NCI-H2081 (cell line): ENCODE measurements around the gene BMPR1B.

Experiments
- DNase-seq, 2 experiments: peaks; one replicate each; lab custom pipeline; 2025; lab: John Stamatoyannopoulos, UW

The BMPR1B gene

DNA sequence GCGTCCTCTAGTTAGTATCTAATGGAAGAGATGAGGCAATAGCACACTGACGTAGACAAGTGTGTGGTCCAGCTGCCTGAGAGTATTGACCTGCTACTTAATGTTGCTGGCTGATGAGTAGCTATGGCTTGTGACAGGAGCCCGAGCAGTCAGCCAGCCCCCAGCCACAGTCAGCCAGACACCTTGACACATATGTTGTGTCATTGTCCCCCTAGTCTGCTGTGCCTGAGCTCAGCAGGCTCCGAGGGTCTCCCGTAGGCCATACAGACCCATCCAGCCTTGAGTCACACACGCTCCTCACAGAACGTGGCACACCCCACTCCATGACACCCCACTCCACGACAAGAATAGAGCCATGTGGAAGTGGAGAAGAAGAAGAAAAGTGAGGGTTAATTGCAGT, 428.9 kb downstream of the BMPR1B start:
- DNase-seq = no peak

DNA sequence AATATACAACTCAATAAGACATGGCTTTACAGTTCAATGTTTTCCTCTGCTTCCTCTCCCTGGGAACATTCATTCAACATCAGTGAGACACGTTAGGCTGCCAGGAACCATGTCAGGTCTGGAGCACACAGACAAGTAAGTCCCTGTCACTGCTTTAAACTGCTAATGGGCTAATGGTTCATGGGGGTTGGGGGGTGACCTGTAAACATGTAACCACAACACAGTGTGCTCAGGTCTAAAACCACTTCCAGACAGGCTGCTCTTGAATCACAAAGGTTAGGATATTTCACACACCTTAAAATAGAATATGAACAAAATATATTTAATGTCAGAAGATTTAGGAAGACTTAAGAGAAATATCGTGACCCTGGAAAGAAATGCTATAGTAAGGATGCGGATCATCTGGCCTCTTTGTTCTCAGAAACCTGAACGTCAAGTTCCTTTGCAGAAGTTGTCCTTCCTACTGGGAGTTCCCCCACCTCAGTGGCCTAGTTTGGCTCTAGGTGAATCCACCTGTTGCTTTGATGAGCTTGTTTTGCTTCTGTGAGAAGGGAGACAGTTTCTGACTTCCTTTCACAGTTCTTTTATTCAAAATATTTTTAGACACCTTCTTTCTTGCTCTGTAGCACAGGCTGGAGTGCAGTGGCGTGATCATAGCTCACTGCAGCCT, 431.1 kb downstream of the BMPR1B start:
- DNase-seq = no peak

DNA sequence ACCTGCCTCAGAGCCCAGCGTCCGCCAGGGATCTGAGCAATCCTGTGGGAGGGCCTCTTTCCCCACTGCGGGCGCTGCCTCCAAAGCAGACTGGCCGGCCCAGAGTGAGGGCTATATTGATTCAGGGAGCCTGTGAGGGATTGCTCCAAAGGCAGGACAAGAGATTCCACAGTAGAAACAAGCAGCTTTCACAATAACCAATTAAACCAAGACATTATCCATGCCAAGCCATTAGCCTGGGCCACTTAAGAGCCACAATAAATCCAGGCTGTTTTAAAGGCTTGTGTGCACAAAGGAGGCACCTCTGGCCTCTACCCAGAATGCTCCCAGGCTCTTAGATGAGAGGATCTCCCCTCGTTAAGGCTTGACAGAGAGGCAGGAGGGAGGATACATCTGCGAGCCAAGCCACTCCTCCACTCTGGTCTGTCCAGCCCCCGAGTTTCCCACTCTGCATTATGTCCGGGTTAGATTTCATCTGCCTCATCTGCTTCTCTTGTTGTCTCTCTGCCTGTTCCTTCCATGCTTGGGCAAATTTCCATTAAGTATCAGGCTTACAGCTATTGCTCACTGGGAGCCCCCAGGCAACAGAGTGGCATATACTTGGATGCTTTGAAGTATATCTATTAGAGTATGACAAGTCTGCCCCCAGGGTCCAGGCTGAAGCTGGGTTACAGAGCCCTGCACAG, 433.1 kb downstream of the BMPR1B start:
- peak; percentile 28 to 33 for DNase-seq

DNA sequence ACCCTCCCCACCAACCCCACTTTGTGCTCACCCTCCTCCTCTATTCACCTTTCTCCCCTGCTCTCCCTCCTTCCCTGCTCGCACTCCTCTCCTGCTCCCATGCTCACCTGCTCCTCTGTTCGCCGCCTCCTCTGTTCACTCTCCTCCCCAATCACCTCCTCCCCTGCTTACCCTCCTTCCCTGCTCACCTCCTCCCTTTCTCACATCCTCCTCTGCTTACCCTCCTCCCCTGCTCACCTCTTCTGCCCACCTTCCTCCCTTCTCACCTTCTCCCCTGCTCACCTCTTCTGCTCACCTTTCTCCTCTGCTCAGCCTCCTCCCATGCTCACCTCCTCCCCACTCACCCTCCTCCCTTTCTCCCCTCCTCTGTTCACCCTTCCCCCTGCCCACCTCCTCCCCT, 433.8 kb downstream of the BMPR1B start:
- no peak for DNase-seq

DNA sequence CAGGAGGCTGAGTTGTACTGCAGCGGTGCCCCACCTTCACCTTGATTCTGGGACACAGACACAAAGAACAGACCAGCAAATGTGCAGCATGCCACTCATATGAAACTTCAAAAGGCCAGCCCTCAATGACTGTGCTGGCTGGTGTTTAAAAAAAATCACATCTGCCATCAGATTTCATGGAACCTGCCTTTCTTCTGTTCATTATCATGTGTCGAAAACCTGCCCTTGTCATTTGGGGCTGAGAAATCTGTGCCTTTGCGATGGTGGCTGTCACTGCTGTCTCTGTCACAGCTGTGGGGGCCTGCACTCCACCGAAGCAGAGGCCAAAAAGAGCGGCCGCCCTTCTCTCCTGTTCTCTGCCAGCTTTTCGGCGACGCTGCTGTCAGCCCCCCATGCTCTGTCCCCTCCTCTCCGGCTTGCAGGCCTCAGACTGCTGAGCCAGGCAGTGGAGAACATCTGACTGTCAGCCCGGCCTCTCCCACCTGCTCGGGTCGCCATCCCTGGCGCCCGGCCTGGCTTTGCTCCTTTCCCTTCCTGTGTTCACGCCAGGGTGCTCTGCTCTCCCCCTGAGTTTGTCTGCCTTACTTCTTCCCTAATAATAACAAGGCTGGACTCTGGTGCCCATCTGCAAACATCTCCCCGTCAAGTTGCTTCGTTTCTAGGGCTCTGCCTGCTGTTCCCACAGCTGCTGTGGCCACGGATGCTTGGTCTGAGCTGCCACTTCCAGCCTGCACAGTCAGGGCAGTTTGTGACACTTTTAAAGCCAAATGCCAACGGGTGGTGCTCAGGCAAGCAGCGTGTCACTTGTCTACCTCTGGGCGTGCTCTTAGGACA, 435.9 kb downstream of the BMPR1B start:
- DNase-seq = peak in 1 of 2 experiments; percentile 43

DNA sequence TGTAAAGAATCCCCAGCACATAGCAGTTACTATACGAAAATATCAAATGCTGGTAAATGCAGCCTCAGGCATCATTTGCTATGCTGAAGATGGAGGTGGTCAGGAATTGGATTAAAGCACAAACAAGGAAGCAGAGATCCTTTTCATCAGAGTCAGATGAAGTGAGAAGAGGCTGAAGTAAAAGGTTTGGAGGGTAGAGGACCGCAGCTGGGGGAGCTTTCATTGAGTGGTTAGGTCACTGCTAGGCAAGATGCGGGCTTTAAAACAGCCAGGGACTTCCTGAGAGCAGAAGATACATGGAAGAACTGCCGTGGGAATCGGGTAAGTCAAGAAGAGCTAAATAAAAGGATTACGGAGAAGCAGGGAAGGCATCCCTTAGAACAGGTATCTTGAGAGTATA, 439.6 kb downstream of the BMPR1B start:
- DNase-seq = no peak

DNA sequence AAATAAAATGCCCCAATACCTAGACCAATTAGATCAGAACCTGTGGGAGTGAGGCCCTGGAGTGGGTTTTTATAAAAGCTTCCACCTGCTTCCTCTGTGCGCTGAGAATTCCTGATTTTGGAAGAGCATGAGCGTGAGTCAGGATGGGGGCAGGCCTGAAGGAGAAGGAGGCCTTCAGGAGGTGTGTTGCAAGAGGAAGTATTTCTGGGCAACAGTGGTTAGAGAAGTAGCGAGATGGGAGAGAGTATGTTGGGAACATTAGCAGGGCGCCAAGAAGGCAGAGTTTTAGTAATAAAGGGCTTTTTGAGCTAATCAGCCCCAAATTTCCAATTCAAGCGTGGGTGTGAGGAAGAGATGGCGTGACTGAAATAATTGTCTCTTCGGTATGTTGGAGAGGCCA, 441.2 kb downstream of the BMPR1B start:
- no peak for DNase-seq

DNA sequence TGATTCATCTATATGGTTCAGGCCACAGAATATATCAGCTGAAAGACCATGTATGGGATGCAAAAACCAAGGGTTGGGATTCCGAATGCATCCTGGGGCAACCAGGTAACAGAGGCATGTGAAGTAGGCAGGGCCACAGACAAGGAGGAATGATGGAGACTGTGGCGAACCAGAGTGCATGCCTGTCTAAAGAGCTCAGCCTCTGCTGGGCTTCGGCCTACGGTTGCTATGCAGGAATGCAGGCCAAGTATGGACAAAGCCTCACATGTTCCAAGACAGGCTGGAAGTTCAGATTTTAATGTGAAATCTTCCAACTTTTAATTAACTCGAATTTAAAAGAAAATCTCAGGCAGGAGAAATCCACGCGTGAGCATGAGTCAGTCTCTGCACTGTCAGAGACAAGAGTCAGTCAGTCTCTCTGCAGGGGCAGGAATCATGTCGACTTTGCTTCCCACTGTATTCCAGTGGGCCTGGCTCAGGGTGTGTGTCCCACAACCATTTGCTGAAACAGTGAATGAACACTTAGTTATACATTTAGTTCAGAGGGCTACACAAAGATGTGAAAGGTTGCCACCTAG, 446.6 kb downstream of the BMPR1B start:
- no peak for DNase-seq

DNA sequence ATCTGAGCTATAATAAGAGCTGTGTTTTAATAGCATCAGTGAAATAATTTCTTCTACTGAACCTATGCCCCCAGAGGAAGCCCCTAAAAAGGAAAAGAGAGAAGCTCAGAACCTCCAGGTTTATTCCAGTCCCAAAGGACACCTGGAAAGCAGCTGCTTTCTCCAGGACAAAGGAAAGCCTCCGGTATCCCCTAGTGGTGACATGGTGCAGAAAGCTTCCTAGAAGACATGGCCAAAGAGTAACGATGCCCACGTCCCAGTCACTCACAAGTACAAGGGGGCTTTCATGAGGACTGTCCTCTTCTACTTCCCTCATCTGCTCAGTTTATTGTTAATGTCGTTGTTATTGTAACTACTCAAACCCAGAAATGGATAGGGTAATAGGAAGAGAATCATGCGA, 447.1 kb downstream of the BMPR1B start:
- DNase-seq = no peak
